Measurements from ENCODE around the gene RPH3AL. TPM values are rescaled to one million over a fixed set of nuclear protein-coding genes. Genes with fewer than 3 reads are reported as not detected.

RPH3AL gene
- polyA plus RNA-seq, 4 donors = 13.1 to 27.4 (median 18.7) TPM

GRCh38 chr17:193426-193810 is 159.2 kb downstream of the RPH3AL start:
- no peak for DNase-seq (ENCODE audit: low read depth in 4 of 4, low spot score in 3 of 4)

- DNase-seq (ENCODE audit: low read depth in 4 of 4, low spot score in 3 of 4) = no peak
Observed at GRCh38 chr17:192666-193425, 159.8 kb downstream of the RPH3AL start.

GRCh38 chr17:189444-189843 is 163.2 kb downstream of the RPH3AL start:
- DNase-seq (ENCODE audit: low read depth in 4 of 4, low spot score in 3 of 4) = no peak

DNA sequence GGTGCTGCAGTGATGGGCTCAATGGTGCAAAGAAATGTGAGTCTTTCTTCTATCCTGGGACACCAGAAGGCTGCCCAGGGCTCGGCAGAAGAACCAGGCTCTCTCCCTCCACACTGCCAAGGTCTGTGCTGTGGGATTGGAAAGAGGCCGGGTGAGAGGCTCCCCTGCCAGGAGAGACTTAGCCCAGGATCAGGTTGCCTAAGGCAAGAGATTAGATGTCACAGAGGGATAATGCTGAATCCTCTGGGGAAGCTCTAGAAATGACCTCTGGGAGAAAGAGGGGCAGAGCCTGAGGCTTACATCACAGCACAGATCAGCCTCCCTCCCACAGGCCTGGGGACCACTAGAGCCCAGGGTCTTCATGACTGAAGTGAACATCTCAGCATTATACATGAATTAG is 165.5 kb downstream of the RPH3AL start:
- DNase-seq (ENCODE audit: low read depth in 4 of 4, low spot score in 3 of 4) = no peak

DNA sequence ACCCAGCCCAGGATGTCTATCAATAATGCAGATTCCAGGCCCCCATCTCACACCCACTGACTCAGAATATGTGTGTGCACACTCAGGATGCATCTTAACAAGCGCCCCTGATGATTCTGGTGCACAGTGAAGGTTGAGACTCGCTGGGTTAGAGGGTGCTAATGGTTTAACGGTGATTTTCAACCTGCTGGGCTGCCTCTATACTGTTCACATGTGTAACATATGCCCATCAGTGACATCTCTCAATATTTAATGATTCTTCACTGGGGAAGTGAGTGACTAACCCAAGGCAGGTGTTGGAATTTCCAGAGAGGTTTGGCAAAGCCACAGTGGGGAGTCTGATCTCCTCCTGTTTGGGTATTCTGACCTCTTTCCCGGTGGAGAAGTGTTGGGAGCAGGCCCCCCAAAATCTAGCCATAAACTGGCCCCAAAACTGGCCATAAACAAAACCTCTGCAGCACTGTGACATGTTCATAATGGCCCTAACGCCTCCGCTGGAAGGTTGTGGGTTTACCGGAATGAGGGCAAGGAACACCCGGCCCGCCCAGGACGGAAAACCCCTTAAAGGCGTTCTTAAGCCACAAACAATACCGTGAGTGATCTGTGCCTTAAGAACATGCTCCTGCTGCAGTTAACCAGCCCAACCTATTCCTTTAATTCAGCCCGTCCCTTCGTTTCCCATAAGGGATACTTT is 167.0 kb downstream of the RPH3AL start:
- no peak for DNase-seq (ENCODE audit: low read depth in 4 of 4, low spot score in 3 of 4)

- DNase-seq (ENCODE audit: low read depth in 4 of 4, low spot score in 3 of 4) = no peak
Observed at GRCh38 chr17:183021-183420, 169.6 kb downstream of the RPH3AL start.

- no peak for DNase-seq (ENCODE audit: low read depth in 4 of 4, low spot score in 3 of 4)
Observed at GRCh38 chr17:182050-182751, 170.4 kb downstream of the RPH3AL start.

DNA sequence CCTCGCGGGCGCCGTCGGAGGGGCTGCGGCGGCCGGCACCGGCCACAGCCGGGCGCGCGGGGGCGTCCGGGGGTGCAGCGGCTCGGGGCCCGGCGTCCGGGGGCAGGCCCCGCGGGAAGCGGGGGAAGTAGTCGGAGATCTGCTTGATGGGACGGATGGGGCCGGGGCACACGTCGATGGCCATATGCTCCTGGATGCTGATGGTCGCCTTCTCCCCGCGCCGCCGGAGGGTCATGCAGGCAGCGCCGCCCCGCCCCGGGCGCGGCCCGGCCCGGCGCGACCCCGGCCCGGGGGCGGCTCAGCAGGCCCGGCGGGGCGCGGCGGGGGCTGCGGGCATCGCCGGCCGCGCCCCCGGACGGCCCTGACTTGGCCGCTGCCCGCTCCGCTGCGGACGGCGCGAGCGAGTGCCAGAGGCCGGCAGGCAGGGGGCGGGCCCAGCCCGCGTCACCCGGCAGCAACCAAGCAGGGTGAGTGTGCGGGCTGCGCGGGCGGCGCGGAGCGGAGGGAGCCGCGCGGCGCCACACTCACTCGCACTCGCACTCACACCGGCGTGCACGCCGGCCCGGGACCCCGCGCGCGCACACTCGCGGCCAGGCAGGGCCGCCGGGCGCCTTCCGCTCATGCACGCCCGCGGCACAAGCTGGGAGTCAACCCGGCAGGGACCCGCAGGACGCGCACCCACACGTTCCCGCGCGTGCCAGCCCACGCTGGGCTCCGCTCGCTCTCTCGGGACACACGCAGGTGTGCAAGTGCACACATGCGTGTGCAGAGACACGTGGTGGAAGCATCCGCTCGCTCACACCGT is 171.2 kb downstream of the RPH3AL start, which contains the start of gene DOC2B:
Gene DOC2B (minus strand): TSS at position 406 of the 805 bp plus-strand sequence. CDS start 171 bp downstream, at position 235.
- no peak for DNase-seq (ENCODE audit: low read depth in 4 of 4, low spot score in 3 of 4)

- DNase-seq (ENCODE audit: low read depth in 4 of 4, low spot score in 3 of 4) = no peak
Observed at GRCh38 chr17:180381-181244, 172.0 kb downstream of the RPH3AL start.

GRCh38 chr17:179781-180380 is 172.7 kb downstream of the RPH3AL start:
- no peak for DNase-seq (ENCODE audit: low read depth in 4 of 4, low spot score in 3 of 4)

- no peak for DNase-seq (ENCODE audit: low read depth in 4 of 4, low spot score in 3 of 4)
Observed at GRCh38 chr17:179066-179432, 173.6 kb downstream of the RPH3AL start.

DNA sequence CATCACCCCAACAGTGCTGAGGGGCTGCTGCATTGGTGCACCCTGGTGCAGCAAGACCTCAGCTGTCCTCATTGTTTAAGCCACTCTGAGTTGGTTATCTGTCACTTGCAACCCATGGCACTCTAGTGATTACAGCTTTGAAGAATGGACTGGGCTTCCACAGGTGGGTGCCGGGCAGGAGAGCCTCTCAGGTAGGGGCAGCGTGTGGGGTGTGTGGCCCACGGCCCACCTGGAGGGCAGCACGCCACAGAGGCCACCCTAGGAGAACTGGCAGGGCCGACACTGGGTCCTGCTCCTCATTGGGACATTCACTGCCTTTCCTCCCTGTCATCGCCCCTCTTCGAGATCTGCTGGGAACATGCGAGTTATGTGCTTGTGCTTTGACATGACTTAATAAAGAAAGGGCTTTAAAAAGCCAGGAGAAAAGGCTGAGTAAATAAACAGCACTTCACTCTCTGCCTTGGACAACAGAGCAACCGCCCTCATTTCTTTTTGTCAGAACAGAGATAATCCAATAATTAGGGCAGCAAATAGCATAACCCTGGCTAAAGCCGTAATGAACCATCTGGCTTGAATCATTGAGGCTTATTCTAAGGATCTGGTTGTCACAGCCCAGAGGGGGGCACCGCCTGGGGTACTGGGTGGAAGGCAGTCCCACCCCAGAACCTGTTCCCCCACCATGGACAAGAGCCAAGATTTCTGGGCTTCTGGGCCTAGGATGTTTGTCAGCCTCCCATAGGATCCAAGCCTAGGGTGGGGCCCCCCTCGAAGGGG is 174.1 kb downstream of the RPH3AL start:
- no peak for DNase-seq (ENCODE audit: low read depth in 4 of 4, low spot score in 3 of 4)

DNA sequence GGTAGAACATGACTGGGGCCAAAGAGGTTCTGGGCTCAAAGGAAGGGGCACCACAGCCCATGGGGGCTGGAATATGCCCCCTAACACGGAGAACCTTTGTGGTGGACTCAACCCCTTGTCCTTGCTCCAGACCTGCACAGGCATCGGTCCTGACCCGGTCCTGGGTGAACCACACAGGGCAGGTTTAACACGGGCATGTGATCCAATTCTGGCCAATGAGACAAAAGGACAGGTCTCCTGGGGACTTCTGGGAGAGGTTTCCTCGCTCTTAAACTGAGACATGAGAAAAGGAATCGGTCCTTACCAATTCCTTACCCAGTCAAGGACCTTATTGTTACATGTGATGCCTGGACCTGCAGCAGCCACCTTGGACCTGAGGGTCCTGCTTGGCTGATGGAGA is 174.8 kb downstream of the RPH3AL start:
- DNase-seq (ENCODE audit: low read depth in 4 of 4, low spot score in 3 of 4) = no peak

DNA sequence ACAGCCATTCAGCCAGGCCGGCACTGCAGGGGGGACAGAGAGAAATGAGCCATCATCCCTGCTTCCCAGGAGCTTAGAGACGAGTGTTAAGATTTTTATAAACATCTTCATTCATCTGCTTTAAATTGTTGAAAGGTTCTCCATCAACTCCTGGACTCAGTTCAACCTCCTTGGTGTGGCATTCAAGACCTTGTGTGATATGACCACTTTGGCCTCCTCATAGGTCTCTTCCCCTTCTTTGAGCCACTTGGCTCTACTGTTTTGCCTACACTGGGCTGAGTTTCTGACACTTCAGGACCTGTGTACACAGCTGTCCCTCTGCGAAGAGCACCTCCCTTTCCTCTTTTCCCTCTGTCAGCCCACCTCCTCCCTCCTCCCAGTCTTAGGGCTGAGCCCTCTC is 175.5 kb downstream of the RPH3AL start:
- no peak for DNase-seq (ENCODE audit: low read depth in 4 of 4, low spot score in 3 of 4)

GRCh38 chr17:173166-173911 is 179.3 kb downstream of the RPH3AL start:
- no peak for DNase-seq (ENCODE audit: low read depth in 4 of 4, low spot score in 3 of 4)

- no peak for DNase-seq (ENCODE audit: low read depth in 4 of 4, low spot score in 3 of 4)
Observed at GRCh38 chr17:172401-172800, 180.2 kb downstream of the RPH3AL start.

- DNase-seq (ENCODE audit: low read depth in 4 of 4, low spot score in 3 of 4) = no peak
Observed at GRCh38 chr17:171871-172270, 180.7 kb downstream of the RPH3AL start.

- no peak for DNase-seq (ENCODE audit: low read depth in 4 of 4, low spot score in 3 of 4)
Observed at GRCh38 chr17:170130-170670, 182.4 kb downstream of the RPH3AL start.

Data from right renal pelvis (tissue), 4 donors.